ENCODE measurements around the gene LIPM. TPM values are rescaled to one million over a fixed set of nuclear protein-coding genes. Genes with fewer than 3 reads are reported as not detected.

LIPM gene
- total RNA-seq, 1 donor: not detected

- TF ChIP-seq, protein P1, sequence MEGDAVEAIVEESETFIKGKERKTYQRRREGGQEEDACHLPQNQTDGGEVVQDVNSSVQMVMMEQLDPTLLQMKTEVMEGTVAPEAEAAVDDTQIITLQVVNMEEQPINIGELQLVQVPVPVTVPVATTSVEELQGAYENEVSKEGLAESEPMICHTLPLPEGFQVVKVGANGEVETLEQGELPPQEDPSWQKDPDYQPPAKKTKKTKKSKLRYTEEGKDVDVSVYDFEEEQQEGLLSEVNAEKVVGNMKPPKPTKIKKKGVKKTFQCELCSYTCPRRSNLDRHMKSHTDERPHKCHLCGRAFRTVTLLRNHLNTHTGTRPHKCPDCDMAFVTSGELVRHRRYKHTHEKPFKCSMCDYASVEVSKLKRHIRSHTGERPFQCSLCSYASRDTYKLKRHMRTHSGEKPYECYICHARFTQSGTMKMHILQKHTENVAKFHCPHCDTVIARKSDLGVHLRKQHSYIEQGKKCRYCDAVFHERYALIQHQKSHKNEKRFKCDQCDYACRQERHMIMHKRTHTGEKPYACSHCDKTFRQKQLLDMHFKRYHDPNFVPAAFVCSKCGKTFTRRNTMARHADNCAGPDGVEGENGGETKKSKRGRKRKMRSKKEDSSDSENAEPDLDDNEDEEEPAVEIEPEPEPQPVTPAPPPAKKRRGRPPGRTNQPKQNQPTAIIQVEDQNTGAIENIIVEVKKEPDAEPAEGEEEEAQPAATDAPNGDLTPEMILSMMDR (IDR thresholded peaks at IDR 0.05; ENCODE audit: insufficient read depth, low read depth, low read length): no peak
- DNase-seq (ENCODE audit: low read depth): peak; percentile 5
Observed at GRCh38 chr10:88763441-88763840, 39.1 kb upstream of the LIPM start.

GRCh38 chr10:88764110-88764509, 38.4 kb upstream of the LIPM start:
- H3K4me3 ChIP-seq (ENCODE audit: low read depth, low read length): no peak overlapping the region
- DNase-seq (ENCODE audit: low read depth): no peak
- TF ChIP-seq, protein P1 (IDR thresholded peaks at IDR 0.05; ENCODE audit: insufficient read depth, low read depth, low read length): no peak

More at GRCh38 chr10:88763441-88763840, 39.1 kb upstream of the LIPM start:
- H3K4me3 ChIP-seq (ENCODE audit: low read depth, low read length): no peak overlapping the region

DNA sequence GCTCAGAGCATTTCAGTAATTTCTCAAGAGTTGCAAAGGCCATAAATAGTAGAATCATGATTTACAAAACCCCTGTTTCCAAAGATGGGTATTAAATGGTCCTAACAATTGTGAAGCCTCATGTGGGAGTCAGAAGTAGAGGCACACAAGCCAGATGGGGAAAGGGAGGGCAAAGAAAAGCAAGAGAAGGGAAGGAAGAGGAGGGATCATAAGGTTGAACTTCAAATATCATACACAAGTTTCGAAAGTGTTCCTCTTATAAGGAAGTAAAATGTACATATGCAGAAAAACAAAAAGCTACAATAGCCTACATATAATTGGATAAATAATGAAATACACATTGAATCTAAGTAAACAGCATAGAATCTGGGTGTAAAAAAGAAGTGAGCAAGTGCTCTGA, 36.7 kb upstream of the LIPM start:
- no peak overlapping the region for H3K4me3 ChIP-seq (ENCODE audit: low read depth, low read length)
- TF ChIP-seq, protein P1 (IDR thresholded peaks at IDR 0.05; ENCODE audit: insufficient read depth, low read depth, low read length): no peak
- DNase-seq (ENCODE audit: low read depth): no peak

DNA sequence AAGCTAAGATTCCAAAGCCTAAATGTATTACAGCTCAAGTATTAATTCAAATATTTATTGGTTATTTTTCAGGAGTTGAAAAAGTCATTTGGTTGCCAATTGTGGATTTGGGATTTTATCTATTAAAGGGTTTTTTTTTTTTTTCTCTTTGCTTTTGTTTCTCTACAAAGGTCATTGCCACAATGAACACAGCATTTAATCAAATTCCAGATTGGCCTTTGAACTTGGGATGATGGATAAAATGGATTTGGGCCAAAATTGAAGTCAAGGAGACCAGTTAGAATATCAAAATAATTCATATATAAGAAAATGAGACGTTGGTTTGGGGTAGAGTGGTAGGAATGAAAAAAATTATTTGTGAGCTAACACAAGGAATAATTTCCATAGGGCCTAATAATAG, 33.1 kb upstream of the LIPM start:
- TF ChIP-seq, protein P1 (IDR thresholded peaks at IDR 0.05; ENCODE audit: insufficient read depth, low read depth, low read length): no peak
- no peak for DNase-seq (ENCODE audit: low read depth)
- H3K4me3 ChIP-seq (ENCODE audit: low read depth, low read length): no peak overlapping the region

GRCh38 chr10:88781206-88781605, 21.3 kb upstream of the LIPM start:
- no peak for DNase-seq (ENCODE audit: low read depth)
- TF ChIP-seq, protein P1 (IDR thresholded peaks at IDR 0.05; ENCODE audit: insufficient read depth, low read depth, low read length): no peak
- no peak overlapping the region for H3K4me3 ChIP-seq (ENCODE audit: low read depth, low read length)

- DNase-seq (ENCODE audit: low read depth): no peak
- H3K4me3 ChIP-seq (ENCODE audit: low read depth, low read length): no peak overlapping the region
- TF ChIP-seq, protein P1 (IDR thresholded peaks at IDR 0.05; ENCODE audit: insufficient read depth, low read depth, low read length): no peak
Observed at GRCh38 chr10:88782222-88782621, 20.3 kb upstream of the LIPM start.

DNA sequence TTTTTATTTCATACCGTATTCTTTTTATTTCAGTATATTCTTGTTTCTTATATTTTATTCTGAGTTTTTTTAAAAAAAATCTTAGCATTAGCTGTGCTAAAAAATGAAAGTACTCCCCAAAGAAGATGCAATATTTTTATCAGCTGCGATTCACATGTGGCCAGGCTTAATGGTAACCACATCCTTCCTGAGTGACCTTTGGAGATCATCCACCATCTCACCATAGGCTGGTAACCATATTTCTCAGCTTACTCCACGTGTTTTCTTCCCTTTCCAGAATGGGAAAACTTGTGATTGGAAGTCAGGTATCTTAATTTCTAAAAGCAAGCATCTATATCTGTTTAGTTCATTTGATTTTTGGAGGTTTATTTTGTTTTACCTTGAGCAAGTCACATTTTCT, 18.8 kb upstream of the LIPM start:
- DNase-seq (ENCODE audit: low read depth): peak; percentile 45
- TF ChIP-seq, protein P1 (IDR thresholded peaks at IDR 0.05; ENCODE audit: insufficient read depth, low read depth, low read length): no peak
- H3K4me3 ChIP-seq (ENCODE audit: low read depth, low read length): no peak overlapping the region

Measured in fibroblast of villous mesenchyme (primary cell).